Activated CD8-positive, alpha-beta memory T cell treated with anti-CD3 and anti-CD28 coated beads, Interleukin-2, amount 50 U/mL, for 4 hours (primary cell): ENCODE results near the gene MORN3.
"Not testable (repeated sequence)": the region's sequence is repeated elsewhere in the genome, so short reads cannot be mapped to it uniquely, and the experiment has no call there.

Experiments
- DNase-seq: peaks from one replicate; pipeline ENCODE4 v3.0.0-alpha.2; 2020

Gene MORN3

GRCh38 chr12:121637231-121637914 is 32.1 kb downstream of the MORN3 start:
- DNase-seq: peak; percentile 43

DNA sequence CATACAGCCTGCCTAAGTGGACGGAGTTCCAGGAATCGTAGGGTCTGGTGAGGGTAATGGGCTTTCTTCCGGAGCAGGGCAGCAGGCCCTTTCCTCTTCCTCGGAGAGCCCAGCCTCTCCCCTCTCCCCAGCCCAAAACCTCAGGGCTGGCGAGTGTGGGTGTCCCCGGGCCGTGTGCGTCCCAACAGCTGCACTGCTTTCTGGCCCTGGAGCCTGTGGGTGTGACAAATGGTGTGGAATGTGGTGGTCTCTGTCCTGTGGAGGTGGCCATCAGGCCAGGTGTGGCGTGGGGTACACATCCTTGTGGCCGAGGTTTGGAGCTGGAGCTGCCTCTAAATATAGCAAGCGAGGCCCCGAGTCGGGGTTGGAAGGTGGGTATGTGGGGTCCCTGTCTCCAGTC is 34.6 kb downstream of the MORN3 start:
- no peak for DNase-seq

DNA sequence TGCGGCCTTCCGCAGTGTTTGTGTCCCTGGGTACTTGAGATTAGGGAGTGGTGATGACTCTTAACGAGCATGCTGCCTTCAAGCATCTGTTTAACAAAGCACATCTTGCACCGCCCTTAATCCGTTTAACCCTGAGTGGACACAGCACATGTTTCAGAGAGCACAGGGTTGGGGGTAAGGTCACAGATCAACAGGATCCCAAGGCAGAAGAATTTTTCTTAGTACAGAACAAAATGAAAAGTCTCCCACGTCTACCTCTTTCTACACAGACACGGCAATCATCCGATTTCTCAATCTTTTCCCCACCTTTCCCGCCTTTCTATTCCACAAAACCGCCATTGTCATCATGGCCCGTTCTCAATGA is 35.6 kb downstream of the MORN3 start:
- DNase-seq: not testable (repeated sequence)

- no peak for DNase-seq
Observed at GRCh38 chr12:121632069-121632970, 37.1 kb downstream of the MORN3 start.

GRCh38 chr12:121630791-121631355 is 38.6 kb downstream of the MORN3 start:
- no peak for DNase-seq

GRCh38 chr12:121628536-121628935 is 40.9 kb downstream of the MORN3 start:
- DNase-seq: no peak

GRCh38 chr12:121628037-121628436 is 41.4 kb downstream of the MORN3 start:
- DNase-seq: peak; percentile 29

DNA sequence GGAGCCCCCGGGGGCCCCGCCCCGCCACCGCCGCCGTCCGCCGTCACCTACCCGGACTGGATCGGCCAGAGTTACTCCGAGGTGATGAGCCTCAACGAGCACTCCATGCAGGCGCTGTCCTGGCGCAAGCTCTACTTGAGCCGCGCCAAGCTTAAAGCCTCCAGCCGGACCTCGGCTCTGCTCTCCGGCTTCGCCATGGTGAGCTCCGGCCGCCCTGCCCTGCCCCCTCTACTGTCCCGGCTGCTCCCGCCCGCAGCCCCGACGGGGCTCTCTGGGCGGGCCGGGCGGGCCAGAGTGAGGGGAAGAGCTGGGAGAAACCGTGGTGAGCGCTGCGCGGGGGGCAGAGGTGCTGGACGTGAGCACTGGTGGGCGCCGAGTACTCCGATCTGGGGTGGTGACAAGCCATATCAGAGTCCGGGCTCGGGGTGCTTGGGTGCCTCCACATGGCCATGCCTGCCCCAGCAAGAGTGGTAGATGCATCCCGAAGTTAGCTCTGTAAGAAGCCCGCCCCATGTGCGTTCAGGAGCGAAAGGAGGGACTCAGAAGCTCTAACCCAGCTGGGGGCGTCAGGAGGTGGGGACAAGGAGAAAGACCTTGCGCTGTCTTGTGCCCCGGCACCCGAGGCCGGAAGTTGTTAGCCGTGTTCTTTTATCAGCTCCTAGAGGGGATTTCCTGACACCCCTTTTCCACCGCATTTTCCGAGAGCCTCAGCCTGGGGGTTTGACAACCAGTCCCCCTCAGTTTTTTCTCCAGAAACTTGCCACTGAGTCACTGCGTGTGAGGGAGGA is 42.4 kb downstream of the MORN3 start:
- peak; percentile 89 for DNase-seq

DNA sequence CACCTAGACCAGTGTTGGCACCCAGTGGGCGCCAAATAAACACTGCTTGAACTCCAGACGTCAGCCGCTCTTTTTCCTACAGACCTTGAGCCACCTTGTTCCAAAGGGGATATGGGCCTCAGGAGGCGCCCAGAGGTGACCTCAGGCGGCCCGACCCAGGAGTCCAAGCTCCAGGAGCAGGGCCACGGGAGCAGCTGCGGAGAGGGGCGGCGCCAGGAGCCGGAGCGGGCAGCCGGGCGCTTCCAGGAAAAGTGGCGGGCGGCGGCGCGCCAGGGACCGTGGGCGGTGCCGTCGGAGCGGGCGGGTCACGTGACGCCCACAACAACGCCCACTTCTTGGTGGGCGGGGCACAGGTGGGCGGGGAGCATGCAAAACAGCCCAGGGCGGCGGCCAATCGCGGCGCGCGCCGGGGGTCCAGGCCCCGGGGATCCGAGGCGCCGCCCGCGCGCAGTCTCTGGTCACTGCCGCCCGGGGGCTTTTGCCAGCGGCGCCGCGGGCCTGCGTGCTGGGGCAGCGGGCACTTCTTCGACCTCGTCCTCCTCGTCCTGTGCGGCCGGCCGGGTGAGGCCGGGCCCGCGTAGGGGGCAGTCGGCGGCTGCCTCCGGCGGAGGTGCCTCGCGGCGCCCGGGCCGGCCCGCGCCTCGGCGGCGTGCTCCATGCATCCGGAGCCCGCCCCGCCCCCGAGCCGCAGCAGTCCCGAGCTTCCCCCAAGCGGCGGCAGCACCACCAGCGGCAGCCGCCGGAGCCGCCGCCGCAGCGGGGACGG is 43.2 kb downstream of the MORN3 start, which contains the start of gene ORAI1:
Gene ORAI1 (plus strand): TSS at position 444 of the 766 bp plus-strand sequence.
- peak; percentile 99 for DNase-seq

DNA sequence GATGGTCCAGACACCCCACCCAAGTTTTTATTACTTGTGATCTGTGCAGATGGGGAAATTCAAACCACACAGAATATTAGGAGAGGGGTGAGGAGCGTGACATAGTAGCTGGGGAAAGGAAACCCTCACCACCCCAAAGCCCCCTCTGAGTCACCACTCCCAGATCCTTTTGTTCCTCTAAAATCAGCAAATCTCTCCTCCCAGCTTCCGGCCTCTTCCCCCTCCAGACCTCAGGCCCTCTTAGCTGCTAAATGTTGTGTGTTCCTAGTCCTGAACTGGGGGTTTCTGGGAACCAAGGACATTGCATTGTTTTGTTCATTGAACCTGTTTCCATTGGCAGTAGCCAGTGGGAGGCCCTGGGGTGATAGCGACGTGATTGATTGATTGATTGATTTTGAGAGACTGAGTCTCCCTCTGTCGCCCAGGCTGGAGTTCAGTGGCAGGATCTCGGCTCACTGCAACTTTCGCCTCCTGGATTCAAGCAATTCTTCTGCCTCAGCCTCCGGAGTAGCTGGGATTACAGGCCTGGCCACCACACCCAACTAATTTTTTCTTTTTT is 49.0 kb downstream of the MORN3 start:
- DNase-seq: no peak

- no peak for DNase-seq
Observed at GRCh38 chr12:121618659-121619233, 50.7 kb downstream of the MORN3 start.

- no peak for DNase-seq
Observed at GRCh38 chr12:121614872-121615467, 54.5 kb downstream of the MORN3 start.

GRCh38 chr12:121613462-121613861 is 56.0 kb downstream of the MORN3 start:
- no peak for DNase-seq

- DNase-seq: no peak
Observed at GRCh38 chr12:121611306-121611705, 58.1 kb downstream of the MORN3 start.

- no peak for DNase-seq
Observed at GRCh38 chr12:121610239-121611149, 59.0 kb downstream of the MORN3 start.

DNA sequence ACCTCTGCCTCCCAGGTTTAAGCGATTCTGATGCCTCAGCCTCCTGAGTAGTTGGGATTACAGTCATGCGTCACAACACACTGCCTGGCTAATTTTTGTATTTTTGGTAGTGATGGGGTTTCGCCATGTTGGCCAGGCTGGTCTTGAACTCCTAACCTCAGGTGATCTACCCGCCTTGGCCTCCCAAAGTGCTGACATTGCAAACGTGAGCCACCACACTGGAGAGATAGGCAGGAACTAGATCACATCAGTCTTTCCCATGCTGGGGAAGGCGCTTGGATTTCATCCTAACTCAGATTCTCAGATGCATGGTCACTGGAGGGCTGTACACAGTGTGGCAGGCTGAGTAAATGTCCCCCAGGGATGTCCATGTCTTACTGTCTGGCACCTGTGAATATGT is 61.2 kb downstream of the MORN3 start:
- no peak for DNase-seq

- no peak for DNase-seq
Observed at GRCh38 chr12:121603581-121603980, 65.9 kb downstream of the MORN3 start.

DNA sequence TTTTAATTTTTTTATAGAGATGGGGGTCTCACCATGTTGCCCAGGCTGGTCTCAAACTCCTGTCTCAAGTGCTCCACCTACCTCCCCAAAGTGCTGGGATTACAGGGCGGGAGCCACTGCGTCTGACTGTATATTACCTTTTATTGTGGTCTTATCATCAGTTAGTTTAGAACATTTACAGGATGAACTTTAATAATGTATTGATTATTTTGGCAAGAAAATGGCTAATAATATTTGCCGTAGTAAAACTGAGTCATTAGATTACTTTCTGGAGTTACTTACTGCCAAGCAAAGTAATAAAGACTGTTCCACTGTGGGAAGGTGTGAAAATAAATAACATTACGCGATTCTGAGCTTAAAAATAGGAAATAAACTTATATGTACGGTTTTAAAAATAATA is 66.7 kb downstream of the MORN3 start:
- DNase-seq: no peak

DNA sequence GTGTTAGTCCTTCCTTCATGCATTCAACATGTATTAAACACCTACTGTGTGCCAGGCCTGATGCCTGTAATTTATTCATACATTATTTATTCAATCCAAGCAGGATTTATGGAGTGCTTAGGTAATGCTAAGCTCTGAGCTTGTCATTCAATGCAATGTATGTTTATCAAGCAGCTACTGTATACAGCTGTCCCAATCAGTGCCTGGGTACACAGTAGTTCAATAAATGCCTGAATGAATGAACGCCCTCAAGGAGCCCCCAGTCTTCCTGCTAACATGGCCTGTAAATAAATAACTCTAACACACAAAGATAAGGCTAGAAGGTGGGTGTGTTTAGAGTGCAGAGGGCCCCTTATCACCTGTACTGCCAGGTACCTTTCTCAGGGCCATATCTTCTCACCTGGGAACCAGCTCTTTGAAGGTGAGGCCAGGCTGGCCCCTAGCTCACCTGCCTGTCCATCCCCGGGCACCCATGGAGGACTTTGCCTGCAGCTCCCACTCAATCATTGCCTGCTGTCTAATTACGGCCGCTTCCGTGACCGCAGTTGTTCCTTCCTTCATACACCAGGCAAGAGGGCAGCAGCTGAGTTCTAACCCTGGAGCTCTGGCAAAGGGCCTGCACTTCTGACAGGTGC is 68.6 kb downstream of the MORN3 start:
- no peak for DNase-seq
